SK-N-MC (cell line): ENCODE measurements around the gene PAX7.

ENCODE experiments used
- EZH2 ChIP-seq: fragments of 200-600 bp; sonication (generic); IDR thresholded peaks from one replicate; pipeline ENCODE4 v1.6.1; 2017; ENCODE audit warnings: antibody characterized with exemption
- FOXP2 ChIP-seq: optimal IDR thresholded peaks from 2 replicates; pipeline ENCODE3; 2011; ENCODE audit warnings: mild to moderate bottlenecking, moderate library complexity; ENCODE audit not compliant: insufficient read depth; ENCODE audit errors: extremely low read length, control extremely low read depth
- POLR2AphosphoS5 ChIP-seq: IDR thresholded peaks from 2 replicates; pipeline ENCODE4 v1.6.1; 2012; ENCODE audit warnings: mild to moderate bottlenecking, low read depth, low read length, borderline replicate concordance

- no peak for TF ChIP-seq EZH2
- no peak for TF ChIP-seq POLR2AphosphoS5
- no peak for TF ChIP-seq FOXP2
These were observed 102.0 kb downstream of the PAX7 start for GRCh38 chr1:18732686-18733085.
